Measurements from ENCODE around the gene C9.

- no peak for TF ChIP-seq CTCF (optimal IDR thresholded peaks at IDR 0.05 in 1 of 3, IDR thresholded peaks at IDR 0.05 in 1 of 3, conservative IDR thresholded peaks at IDR 0.05 in 1 of 3; ENCODE audit: extremely low read depth in 1 of 3, insufficient read depth in 2 of 3, low read length in 3 of 3)
- TF ChIP-seq EZH2 (IDR thresholded peaks at IDR 0.05; ENCODE audit: low read length), result no peak
Measured at GRCh38 chr5:39399135-39400036, 35.1 kb upstream of the C9 start.
